Testis (tissue), 2 donors: ENCODE measurements around the gene LEMD2.

Source experiments
- CTCF ChIP-seq, 3 experiments: fragments of 450-650 bp in 2 of 3; fragments of 200-600 bp in 1 of 3; sonication (generic) in 1 of 3; IDR thresholded peaks; one replicate each; pipeline ENCODE4 v1.5.1; 2016 to 2019; ENCODE audit warnings: antibody characterized with exemption in 3 of 3, mild to moderate bottlenecking in 2 of 3, moderate library complexity in 1 of 3
- POLR2A ChIP-seq: fragments of 450-650 bp; IDR thresholded peaks from one replicate; pipeline ENCODE4 v1.6.1; 2017; ENCODE audit warnings: antibody characterized with exemption, mild to moderate bottlenecking, moderate library complexity

- TF ChIP-seq CTCF (IDR thresholded peaks at IDR 0.05) (no peak), POLR2A (no peak)
Measured at GRCh38 chr6:33790379-33790778, 1.4 kb upstream of the LEMD2 start.
